SK-N-MC (cell line): ENCODE results near the gene CDKN2AIP.
A peak's percentile ranks its signal among the peaks of the same experiment; 100 is the strongest.

Experiments
- DNase-seq: peaks from one replicate; pipeline ENCODE4 v3.0.0-alpha.2; 2011; ENCODE audit warnings: low read depth, low spot score
- H3K27ac ChIP-seq: fragments of 200-600 bp; sonication (generic); 2 replicates; pipeline ENCODE4 v1.5.1; 2016; ENCODE audit warnings: mixed run types
- H3K36me3 ChIP-seq: fragments of 200-600 bp; sonication (generic); 2 replicates; pipeline ENCODE4 v1.6.1; 2017; ENCODE audit warnings: antibody characterized with exemption, low read length, mixed read lengths; ENCODE audit not compliant: insufficient read depth
- H3K4me3 ChIP-seq: fragments of 200-600 bp; sonication (generic); 2 replicates; pipeline ENCODE4 v1.5.1; 2016
- H3K9ac ChIP-seq: fragments of 200-600 bp; sonication (generic); 2 replicates; pipeline ENCODE4 v1.8.0; 2017; ENCODE audit warnings: mixed run types, mixed read lengths; ENCODE audit not compliant: insufficient read length
- H3K9me3 ChIP-seq: fragments of 200-600 bp; sonication (generic); 2 replicates; pipeline ENCODE4 v1.6.1; 2017; ENCODE audit warnings: low read depth, mild to moderate bottlenecking, antibody characterized with exemption, low read length, moderate library complexity, mixed read lengths
- EZH2 ChIP-seq: fragments of 200-600 bp; sonication (generic); IDR thresholded peaks from one replicate; pipeline ENCODE4 v1.6.1; 2017; ENCODE audit warnings: antibody characterized with exemption
- FOXP2 ChIP-seq: optimal IDR thresholded peaks from 2 replicates; pipeline ENCODE3; 2011; ENCODE audit warnings: mild to moderate bottlenecking, moderate library complexity; ENCODE audit not compliant: insufficient read depth; ENCODE audit errors: extremely low read length, control extremely low read depth
- POLR2AphosphoS5 ChIP-seq: IDR thresholded peaks from 2 replicates; pipeline ENCODE4 v1.6.1; 2012; ENCODE audit warnings: mild to moderate bottlenecking, low read depth, low read length, borderline replicate concordance

The CDKN2AIP gene

GRCh38 chr4:183436417-183436816 lies 8.0 kb upstream of the CDKN2AIP start:
- Histone ChIP-seq H3K9ac (no peak overlapping the region), H3K27ac (no peak overlapping the region), H3K9me3 (no peaks in the 10 kb centered on the region), H3K36me3 (no peaks in the 10 kb centered on the region), H3K4me3 (no peak overlapping the region)
- TF ChIP-seq FOXP2, result no peak
- TF ChIP-seq EZH2, result no peak
- no peak for TF ChIP-seq POLR2AphosphoS5
- no peak for DNase-seq

DNA sequence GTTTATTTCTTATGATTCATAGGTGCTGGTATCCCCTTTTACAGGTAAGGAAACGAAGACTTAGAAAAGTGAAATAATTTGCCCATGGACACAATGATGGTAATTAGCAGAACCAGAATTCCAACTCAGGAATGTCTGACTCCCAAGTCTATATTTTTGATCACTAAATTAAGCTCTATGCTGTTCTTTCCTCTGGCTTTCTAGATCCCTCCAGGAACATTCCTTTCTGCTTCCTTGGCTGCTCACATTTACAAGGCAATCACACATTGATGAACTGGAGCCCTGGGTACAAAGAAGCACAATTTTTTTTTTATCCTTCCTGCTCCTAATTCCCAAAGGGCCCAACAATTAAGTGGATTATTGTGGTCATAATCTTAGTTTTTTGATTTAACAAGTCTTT lies 7.0 kb upstream of the CDKN2AIP start:
- Histone ChIP-seq H3K9me3 (no peaks in the 10 kb centered on the region), H3K36me3 (no peaks in the 10 kb centered on the region), H3K9ac (no peak overlapping the region), H3K4me3 (no peak overlapping the region), H3K27ac (no peak overlapping the region)
- TF ChIP-seq EZH2 (no peak), FOXP2 (no peak), POLR2AphosphoS5 (no peak)
- DNase-seq, result no peak

GRCh38 chr4:183438458-183439113 lies 5.8 kb upstream of the CDKN2AIP start:
- no peak for TF ChIP-seq FOXP2
- TF ChIP-seq EZH2, result no peak
- TF ChIP-seq POLR2AphosphoS5, result no peak
- Histone ChIP-seq H3K9me3 (no peaks in the 10 kb centered on the region), H3K27ac (no peak overlapping the region), H3K9ac (no peak overlapping the region), H3K36me3 (no peaks in the 10 kb centered on the region), H3K4me3 (no peak overlapping the region)
- DNase-seq, result no peak

DNA sequence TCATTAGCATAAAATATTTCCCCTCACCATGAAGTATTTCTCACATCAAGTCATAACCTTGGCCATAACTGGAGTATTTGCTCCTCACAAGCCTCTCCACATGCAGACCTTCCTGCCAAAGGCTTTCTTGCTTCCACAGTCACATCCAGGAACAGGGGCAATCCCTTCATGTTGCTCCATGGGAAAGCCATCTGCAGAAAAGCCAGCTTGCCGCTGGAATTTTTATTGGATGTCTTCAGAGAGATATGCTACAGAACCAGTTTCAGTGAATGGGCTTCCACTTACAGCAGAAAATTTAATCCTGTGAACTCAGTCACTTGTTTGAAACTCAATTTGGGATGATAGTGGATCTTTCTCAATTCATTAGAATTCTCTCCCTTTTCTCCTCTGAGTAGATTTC lies 3.2 kb upstream of the CDKN2AIP start:
- DNase-seq, result no peak
- Histone ChIP-seq H3K9me3 (no peaks in the 10 kb centered on the region), H3K27ac (no peak overlapping the region), H3K9ac (no peak overlapping the region), H3K4me3 (no peak overlapping the region), H3K36me3 (peaks cover 7% of the 10 kb centered on the region)
- no peak for TF ChIP-seq POLR2AphosphoS5
- TF ChIP-seq EZH2, result no peak
- TF ChIP-seq FOXP2, result no peak

GRCh38 chr4:183443655-183444213 lies 702 bp upstream of the CDKN2AIP start:
- Histone ChIP-seq H3K27ac (peak overlapping the region; percentile 87), H3K36me3 (peaks cover 31% of the 10 kb centered on the region), H3K9ac (peak overlapping the region; percentile 97), H3K4me3 (peak overlapping the region; percentile 90), H3K9me3 (no peaks in the 10 kb centered on the region)
- TF ChIP-seq FOXP2 (no peak), POLR2AphosphoS5 (no peak), EZH2 (no peak)
- no peak for DNase-seq

DNA sequence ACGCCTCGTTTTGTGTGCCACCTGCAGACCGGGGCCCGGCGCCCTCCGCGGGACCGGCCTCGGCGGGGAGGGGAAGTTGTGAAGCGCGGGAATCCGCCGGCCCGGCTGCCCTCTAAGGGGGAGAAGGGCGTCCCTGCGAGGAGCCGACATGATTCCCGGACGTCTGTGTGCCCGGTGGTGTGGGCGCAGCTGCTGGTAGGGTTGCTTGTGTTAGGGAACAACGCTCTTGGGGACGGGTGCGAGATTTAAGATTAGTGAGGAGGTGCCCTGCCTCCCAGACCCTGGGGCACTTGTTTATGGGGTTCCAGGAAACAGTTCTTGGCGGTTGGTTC lies 627 bp downstream of the CDKN2AIP start:
- no peak for DNase-seq
- Histone ChIP-seq H3K36me3 (peaks cover 45% of the 10 kb centered on the region), H3K27ac (0 out of 2 replicates have a peak overlapping the region, but pooled peaks have one; percentile 17), H3K9me3 (no peaks in the 10 kb centered on the region), H3K4me3 (peak overlapping the region; percentile 90), H3K9ac (peak overlapping the region; percentile 97)
- TF ChIP-seq FOXP2 (no peak), EZH2 (no peak), POLR2AphosphoS5 (no peak)

DNA sequence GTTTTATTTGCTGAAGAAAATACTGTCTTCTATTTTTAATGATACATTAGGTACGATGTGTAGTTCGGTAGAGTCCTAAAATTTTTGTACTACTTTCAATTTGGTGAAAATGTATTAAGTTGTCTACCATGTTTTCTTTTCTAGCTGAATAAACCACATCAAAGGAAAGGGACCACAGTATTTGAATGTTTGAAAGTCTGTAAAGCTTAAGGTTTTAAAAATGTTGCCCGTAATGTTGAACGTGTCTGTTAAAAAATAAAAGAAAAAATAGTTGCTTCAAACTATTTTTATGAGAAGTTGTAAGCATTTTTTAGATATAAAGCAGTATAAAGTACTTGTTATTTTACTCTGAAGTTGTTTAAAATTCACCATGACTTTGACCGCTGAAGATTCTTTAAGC lies 3.2 kb downstream of the CDKN2AIP start:
- no peak overlapping the region for H3K4me3 ChIP-seq
- peaks cover 61% of the 10 kb centered on the region for H3K36me3 ChIP-seq
- H3K9me3 ChIP-seq, result no peaks in the 10 kb centered on the region
- TF ChIP-seq EZH2, result no peak
- TF ChIP-seq POLR2AphosphoS5, result no peak
- no peak for TF ChIP-seq FOXP2
- no peak overlapping the region for H3K9ac ChIP-seq
- DNase-seq, result no peak
- no peak overlapping the region for H3K27ac ChIP-seq

DNA sequence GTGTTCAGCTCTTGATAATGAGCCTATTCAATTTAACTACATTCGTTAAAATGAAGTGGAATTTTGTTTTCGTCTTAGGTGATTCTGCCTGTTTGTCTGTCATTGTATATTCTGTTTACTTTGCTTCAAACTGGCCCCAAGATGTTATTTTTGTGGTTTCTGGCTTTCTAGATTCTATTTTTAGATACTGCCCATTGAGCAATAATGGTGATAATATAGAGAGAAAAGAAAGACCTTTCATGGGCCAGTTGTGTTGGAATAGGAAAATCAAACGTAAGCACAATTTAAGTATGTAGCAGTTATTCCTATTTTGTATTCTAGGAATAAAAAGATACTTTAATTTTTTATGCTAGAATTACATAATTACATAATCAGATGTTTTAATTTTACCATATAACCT lies 4.0 kb downstream of the CDKN2AIP start:
- no peak for TF ChIP-seq FOXP2
- TF ChIP-seq POLR2AphosphoS5, result no peak
- TF ChIP-seq EZH2, result no peak
- Histone ChIP-seq H3K27ac (no peak overlapping the region), H3K9me3 (no peaks in the 10 kb centered on the region), H3K36me3 (peaks cover 61% of the 10 kb centered on the region), H3K4me3 (no peak overlapping the region), H3K9ac (peak overlapping the region; percentile 6)
- DNase-seq, result no peak
